Peyer's patch (tissue), 4 donors: ENCODE results near the gene CDH2.

Experiments used
- POLR2A ChIP-seq, 2 donors: fragments of 450-650 bp; IDR thresholded peaks; one replicate each; pipeline ENCODE4 v1.5.1; 2017; ENCODE audit warnings: antibody characterized with exemption in 2 of 2, mild to moderate bottlenecking in 2 of 2, moderate library complexity in 2 of 2
- TF ChIP-seq, protein P1 (sequence below), 6 experiments: fragments of 450-650 bp in 4 of 6; fragments of 200-600 bp in 2 of 6; sonication (generic) in 1 of 6; IDR thresholded peaks; one replicate each; pipeline ENCODE4 v1.5.1; 2017 to 2019; ENCODE audit warnings: antibody characterized with exemption in 6 of 6, mild to moderate bottlenecking in 3 of 6, moderate library complexity in 1 of 6

DNA sequence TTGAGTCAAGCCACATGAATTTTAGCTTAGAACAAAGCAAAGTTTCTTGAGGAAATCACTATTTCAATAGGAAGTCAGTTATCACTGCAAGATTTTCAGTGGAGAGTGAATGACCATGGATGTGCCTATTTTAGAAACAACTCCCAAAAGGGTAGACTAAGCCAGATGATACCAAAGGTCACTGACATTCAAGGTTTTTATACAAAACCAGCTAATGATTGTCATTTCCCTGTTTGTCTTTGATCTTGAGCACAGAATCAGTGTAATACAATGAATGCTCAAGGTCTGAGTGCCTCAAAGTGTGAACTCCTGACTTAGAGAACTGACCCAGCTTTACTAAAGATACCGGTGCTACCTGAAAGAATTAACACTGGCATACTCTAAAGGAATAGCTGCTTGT lies 60.5 kb downstream of the CDH2 start:
- TF ChIP-seq, protein P1, sequence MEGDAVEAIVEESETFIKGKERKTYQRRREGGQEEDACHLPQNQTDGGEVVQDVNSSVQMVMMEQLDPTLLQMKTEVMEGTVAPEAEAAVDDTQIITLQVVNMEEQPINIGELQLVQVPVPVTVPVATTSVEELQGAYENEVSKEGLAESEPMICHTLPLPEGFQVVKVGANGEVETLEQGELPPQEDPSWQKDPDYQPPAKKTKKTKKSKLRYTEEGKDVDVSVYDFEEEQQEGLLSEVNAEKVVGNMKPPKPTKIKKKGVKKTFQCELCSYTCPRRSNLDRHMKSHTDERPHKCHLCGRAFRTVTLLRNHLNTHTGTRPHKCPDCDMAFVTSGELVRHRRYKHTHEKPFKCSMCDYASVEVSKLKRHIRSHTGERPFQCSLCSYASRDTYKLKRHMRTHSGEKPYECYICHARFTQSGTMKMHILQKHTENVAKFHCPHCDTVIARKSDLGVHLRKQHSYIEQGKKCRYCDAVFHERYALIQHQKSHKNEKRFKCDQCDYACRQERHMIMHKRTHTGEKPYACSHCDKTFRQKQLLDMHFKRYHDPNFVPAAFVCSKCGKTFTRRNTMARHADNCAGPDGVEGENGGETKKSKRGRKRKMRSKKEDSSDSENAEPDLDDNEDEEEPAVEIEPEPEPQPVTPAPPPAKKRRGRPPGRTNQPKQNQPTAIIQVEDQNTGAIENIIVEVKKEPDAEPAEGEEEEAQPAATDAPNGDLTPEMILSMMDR (IDR thresholded peaks at IDR 0.05), result no peak
- no peak for TF ChIP-seq POLR2A (IDR thresholded peaks at IDR 0.05)
